ENCODE measurements around the gene GALNTL6. TPM values are rescaled to one million over a fixed set of nuclear protein-coding genes. Genes with fewer than 3 reads are reported as not detected.

Gene GALNTL6
- total and polyA plus RNA-seq, 2 donors (not counting 1 experiment from before 2014, with no cell fraction given): 0.99 to 1.1 TPM

DNA sequence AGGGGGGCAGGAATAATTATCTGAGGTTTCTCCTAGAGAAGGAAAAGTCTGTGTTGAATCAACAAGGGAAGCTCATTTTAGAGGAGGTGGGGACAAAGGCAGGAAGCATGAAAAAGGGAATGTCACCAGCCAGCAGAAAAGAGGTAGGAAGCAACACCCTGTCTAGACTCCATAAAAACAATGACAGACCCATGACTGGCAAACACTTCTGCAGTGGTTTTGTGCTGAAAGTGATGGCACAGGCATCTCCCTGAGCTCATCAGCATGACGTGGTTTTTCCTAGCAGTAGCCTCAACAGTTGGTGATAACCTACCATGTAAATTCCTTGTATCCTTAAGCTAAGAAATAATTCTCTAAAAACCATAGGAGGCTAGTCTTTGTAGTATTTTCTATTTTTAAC, 1244.7 kb downstream of the GALNTL6 start:
- Histone ChIP-seq H3K4me1 (ENCODE audit: control insufficient read depth in 2 of 2, insufficient read depth in 2 of 2, low read length in 2 of 2) (no peaks in the 10 kb centered on the region), H4K20me1 (ENCODE audit: control insufficient read depth, insufficient read depth, low read length, poor library complexity, severe bottlenecking) (no peaks in the 10 kb centered on the region), H2AFZ (ENCODE audit: insufficient read depth, low read depth, low read length, poor library complexity, severe bottlenecking) (no peak overlapping the region), H3K79me2 (ENCODE audit: control insufficient read depth, insufficient read depth, low read length) (no peaks in the 10 kb centered on the region), H3K4me2 (replicated peaks; ENCODE audit: low read depth, low read length, poor library complexity, severe bottlenecking) (no peak overlapping the region), H3K36me3 (replicated peaks in 1 of 2; ENCODE audit: control extremely low read depth in 1 of 2, control insufficient read depth in 1 of 2, extremely low read depth in 1 of 2, insufficient read depth in 2 of 2, low read length in 1 of 2) (no peaks in the 10 kb centered on the region), H3K4me3 (ENCODE audit: control extremely low read depth in 1 of 5, extremely low read depth in 1 of 5, insufficient read depth in 1 of 5, low read depth in 2 of 5, low read length in 4 of 5) (no peak overlapping the region), H3K9ac (ENCODE audit: low read length) (no peak overlapping the region), H3K27me3 (replicated peaks in 1 of 4; ENCODE audit: control extremely low read depth in 1 of 4, control insufficient read depth in 3 of 4, insufficient read depth in 4 of 4, low read length in 3 of 4) (no peaks in the 10 kb centered on the region), H3K9me3 (ENCODE audit: control extremely low read depth in 1 of 3, control insufficient read depth in 2 of 3, insufficient read depth in 1 of 3, low read length in 2 of 3) (no peaks in the 10 kb centered on the region), H3K27ac (ENCODE audit: low read length in 2 of 2) (no peak overlapping the region)
- WGBS (ENCODE audit: insufficient coverage): no CpG with 5 or more reads among the region's 1 CpG
- H3K4me3 Mint-ChIP-seq: no peak overlapping the region
- H3K27ac Mint-ChIP-seq: no peak overlapping the region
- intact Hi-C loops (cut with micrococcal nuclease): no loop called here
- peaks cover 6% of the 10 kb centered on the region for H3K27me3 Mint-ChIP-seq
- DNase-seq (no peak), ATAC-seq (ENCODE audit: low read depth) (no peak)
- CTCF ChIA-PET: interaction anchor here (1.0 to 1.4 kb wide), 3 partner anchors 19 to 244 kb away, joined by 3 to 5 read pairs (median 4); no protein-coding TSS in a partner anchor
- H3K4me1 Mint-ChIP-seq: no peaks in the 10 kb centered on the region
- no peak for TF ChIP-seq EZH2 (IDR thresholded peaks at IDR 0.05; ENCODE audit: borderline replicate concordance, insufficient read depth, low read depth, low read length, poor library complexity, severe bottlenecking)
- TF ChIP-seq, protein P1, sequence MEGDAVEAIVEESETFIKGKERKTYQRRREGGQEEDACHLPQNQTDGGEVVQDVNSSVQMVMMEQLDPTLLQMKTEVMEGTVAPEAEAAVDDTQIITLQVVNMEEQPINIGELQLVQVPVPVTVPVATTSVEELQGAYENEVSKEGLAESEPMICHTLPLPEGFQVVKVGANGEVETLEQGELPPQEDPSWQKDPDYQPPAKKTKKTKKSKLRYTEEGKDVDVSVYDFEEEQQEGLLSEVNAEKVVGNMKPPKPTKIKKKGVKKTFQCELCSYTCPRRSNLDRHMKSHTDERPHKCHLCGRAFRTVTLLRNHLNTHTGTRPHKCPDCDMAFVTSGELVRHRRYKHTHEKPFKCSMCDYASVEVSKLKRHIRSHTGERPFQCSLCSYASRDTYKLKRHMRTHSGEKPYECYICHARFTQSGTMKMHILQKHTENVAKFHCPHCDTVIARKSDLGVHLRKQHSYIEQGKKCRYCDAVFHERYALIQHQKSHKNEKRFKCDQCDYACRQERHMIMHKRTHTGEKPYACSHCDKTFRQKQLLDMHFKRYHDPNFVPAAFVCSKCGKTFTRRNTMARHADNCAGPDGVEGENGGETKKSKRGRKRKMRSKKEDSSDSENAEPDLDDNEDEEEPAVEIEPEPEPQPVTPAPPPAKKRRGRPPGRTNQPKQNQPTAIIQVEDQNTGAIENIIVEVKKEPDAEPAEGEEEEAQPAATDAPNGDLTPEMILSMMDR (IDR thresholded peaks at IDR 0.05): no peak
- H3K9me3 Mint-ChIP-seq (ENCODE audit: insufficient read depth): no peaks in the 10 kb centered on the region
- POLR2A ChIA-PET: no interaction called here

DNA sequence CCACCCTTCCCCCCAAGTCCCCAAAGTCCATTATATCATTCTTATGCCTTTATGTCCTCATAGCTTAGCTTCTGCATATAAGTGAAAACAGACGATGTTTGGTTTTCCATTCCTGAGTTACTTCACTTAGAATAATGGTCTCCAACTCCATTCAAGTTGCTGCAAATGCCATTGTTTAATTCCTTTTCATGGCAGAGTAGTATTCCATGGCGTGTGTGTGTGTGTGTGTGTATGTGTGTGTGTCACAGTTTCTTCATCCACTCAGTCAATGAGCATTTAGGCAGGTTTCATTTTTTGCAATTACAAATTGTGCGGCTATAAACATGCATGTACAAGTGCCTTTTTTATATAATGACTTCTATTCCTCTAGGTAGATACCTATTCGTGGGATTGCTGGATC, 1248.0 kb downstream of the GALNTL6 start:
- Histone ChIP-seq H3K9me3 (ENCODE audit: control extremely low read depth in 1 of 3, control insufficient read depth in 2 of 3, insufficient read depth in 1 of 3, low read length in 2 of 3) (peaks cover 0 to 5% (median 0%) of the 10 kb centered on the region in 3 donors), H3K4me2 (replicated peaks; ENCODE audit: low read depth, low read length, poor library complexity, severe bottlenecking) (no peak overlapping the region), H3K27me3 (replicated peaks in 1 of 4; ENCODE audit: control extremely low read depth in 1 of 4, control insufficient read depth in 3 of 4, insufficient read depth in 4 of 4, low read length in 3 of 4) (no peaks in the 10 kb centered on the region), H2AFZ (ENCODE audit: insufficient read depth, low read depth, low read length, poor library complexity, severe bottlenecking) (no peak overlapping the region), H3K79me2 (ENCODE audit: control insufficient read depth, insufficient read depth, low read length) (no peaks in the 10 kb centered on the region), H3K27ac (ENCODE audit: low read length in 2 of 2) (no peak overlapping the region), H3K36me3 (replicated peaks in 1 of 2; ENCODE audit: control extremely low read depth in 1 of 2, control insufficient read depth in 1 of 2, extremely low read depth in 1 of 2, insufficient read depth in 2 of 2, low read length in 1 of 2) (no peaks in the 10 kb centered on the region), H3K4me1 (ENCODE audit: control insufficient read depth in 2 of 2, insufficient read depth in 2 of 2, low read length in 2 of 2) (no peaks in the 10 kb centered on the region), H4K20me1 (ENCODE audit: control insufficient read depth, insufficient read depth, low read length, poor library complexity, severe bottlenecking) (no peaks in the 10 kb centered on the region), H3K4me3 (ENCODE audit: control extremely low read depth in 1 of 5, extremely low read depth in 1 of 5, insufficient read depth in 1 of 5, low read depth in 2 of 5, low read length in 4 of 5) (no peak overlapping the region), H3K9ac (ENCODE audit: low read length) (no peak overlapping the region)
- ATAC-seq (ENCODE audit: low read depth): no peak
- H3K27ac Mint-ChIP-seq: no peak overlapping the region
- peaks cover 9% of the 10 kb centered on the region for H3K9me3 Mint-ChIP-seq (ENCODE audit: insufficient read depth)
- peaks cover 3% of the 10 kb centered on the region for H3K27me3 Mint-ChIP-seq
- DNase-seq: no peak
- intact Hi-C loops (cut with micrococcal nuclease): no loop called here
- WGBS (ENCODE audit: insufficient coverage): no CpG with 5 or more reads among the region's 4 CpGs
- ChIA-PET POLR2A (no interaction called here), CTCF (no interaction called here)
- TF ChIP-seq, protein P1 (IDR thresholded peaks at IDR 0.05): no peak
- TF ChIP-seq EZH2 (IDR thresholded peaks at IDR 0.05; ENCODE audit: borderline replicate concordance, insufficient read depth, low read depth, low read length, poor library complexity, severe bottlenecking): no peak
- no peak overlapping the region for H3K4me3 Mint-ChIP-seq
- no peaks in the 10 kb centered on the region for H3K4me1 Mint-ChIP-seq
